HG02870 (cell line): Measurements from ENCODE around the gene RBM20.
"Not testable (repeated sequence)": the region's sequence is repeated elsewhere in the genome, so short reads cannot be mapped to it uniquely, and the experiment has no call there.

Source experiments
- ATAC-seq: cut with Tn5 transposase; IDR thresholded peaks from one replicate; pipeline ENCODE4 v1.9.1; 2021; ENCODE audit warnings: mild to moderate bottlenecking, moderate library complexity; ENCODE audit not compliant: unreplicated experiment

Gene RBM20

DNA sequence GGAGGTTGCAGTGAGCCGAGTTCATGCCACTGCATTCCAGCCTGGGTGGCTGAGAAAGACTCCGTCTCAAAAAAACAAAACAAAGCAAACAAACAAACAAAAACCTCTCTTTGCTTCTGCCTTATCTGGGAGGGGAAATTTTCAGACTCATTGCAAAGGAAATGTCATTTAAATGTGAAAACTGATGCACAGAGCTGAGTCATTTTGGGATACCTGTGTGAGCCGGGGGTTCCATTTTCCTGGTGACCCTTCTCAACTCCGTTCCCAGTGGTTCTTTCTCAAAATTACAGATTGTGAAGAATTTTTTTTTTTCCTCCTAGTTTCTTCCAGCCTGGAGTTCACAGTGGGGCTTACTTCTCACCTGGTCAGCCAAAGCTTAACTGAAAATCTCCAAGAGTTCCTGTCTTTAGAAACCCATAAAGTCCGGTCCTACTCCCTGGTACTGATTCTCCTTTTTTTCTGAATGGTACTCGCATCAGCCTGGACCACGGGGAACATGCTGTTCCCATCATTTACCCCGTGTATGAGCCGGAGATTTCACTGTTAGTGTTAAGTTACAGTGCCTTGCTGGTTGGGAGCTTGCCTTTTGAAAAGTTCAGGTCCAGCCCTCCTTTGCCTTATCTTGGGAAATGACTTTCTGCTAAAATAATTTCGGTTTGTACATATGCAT is 56.9 kb downstream of the RBM20 start:
- ATAC-seq: peak; percentile 78

- ATAC-seq: no peak
These were observed 57.5 kb downstream of the RBM20 start for GRCh38 chr10:110701617-110701971.

DNA sequence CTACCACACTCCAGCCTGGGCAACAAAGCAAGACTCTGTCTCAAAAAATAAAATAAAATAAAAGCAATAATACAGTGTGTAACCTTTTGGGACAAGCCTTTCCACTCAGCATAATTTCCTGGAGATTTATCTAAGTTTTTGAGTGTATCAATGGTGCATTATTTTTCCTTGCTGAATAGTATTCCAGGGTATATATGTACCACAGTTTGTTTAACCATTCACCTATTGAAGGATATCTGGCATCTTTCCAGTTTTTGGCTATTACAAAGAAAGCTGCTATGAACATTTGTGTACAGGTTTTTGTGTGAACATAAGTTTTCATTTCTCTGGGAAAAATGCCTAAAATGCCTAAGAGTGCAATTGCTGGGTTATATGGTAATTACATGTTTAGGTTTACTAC is 59.9 kb downstream of the RBM20 start:
- no peak for ATAC-seq

- no peak for ATAC-seq
These were observed 60.9 kb downstream of the RBM20 start for GRCh38 chr10:110704906-110705476.

- not testable (repeated sequence) for ATAC-seq
These were observed 61.5 kb downstream of the RBM20 start for GRCh38 chr10:110705596-110705995.

DNA sequence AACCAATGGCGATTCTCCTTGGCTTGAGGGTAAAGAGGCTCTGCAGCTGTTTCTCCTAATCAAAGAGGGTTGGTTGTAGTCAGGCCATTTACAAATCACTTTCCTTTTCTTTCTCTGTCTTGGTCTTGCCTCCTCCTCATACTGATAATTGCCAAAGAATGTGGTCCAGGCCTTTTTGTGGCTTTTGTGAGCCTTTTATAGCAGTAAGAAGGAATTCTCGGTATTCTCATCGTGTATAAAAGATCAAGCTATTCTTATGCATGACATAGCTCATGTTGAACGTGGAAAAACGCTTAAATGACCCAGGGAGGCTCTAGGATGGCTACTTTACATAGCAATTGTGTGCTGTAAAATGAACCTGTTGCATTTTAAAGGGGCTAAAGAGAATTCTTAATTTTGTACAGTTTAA is 62.6 kb downstream of the RBM20 start:
- ATAC-seq: no peak

DNA sequence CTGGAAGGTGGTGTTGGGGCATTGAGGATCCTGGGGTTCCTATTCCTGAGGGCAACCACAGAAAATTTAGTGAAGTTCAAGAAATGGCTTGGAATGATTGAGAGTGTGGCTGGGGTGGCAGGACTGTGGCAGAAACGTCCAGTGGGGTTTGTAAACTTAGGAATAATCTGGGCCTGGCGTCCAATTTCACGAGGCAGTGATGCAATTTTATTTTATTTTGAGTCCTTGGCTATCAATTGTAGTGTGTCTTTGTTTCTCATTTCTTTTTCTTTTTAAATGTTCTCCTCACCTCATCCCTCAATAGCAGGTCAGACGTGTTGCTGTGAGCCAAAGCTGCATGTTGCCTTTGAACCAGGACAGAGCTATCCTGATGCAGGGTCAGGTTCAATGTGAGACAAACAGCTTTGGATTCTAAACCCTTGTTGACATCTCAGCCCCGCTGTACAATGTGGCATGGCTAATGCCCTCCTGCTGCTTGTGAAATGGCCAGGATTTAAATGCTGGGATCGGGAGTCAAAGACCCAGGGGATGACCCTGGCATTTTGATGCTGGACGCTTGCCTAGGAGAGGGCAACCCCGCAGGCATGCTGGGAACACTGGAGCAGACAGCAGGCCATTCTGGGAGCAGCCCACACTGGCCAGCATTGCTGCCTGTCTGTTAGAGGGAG is 64.8 kb downstream of the RBM20 start:
- ATAC-seq: no peak

DNA sequence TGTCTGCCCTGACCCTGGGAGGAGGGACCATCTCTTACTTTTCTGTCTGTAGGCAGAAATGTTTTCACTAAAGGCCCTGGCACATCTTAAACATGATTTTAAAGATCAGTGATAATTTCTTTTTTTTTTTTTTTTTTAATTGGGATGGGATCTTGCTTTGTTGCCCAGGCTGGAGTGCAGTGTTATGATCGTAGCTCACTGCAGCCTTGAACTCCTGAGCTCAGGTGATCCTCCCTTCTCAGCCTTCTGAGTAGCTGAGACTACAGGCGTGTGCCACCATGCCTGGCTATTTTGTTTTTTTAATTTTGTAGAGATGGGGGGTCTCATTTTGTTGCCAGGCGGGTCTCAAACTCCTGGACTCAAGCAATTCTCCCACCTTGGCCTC is 65.3 kb downstream of the RBM20 start:
- no peak for ATAC-seq

DNA sequence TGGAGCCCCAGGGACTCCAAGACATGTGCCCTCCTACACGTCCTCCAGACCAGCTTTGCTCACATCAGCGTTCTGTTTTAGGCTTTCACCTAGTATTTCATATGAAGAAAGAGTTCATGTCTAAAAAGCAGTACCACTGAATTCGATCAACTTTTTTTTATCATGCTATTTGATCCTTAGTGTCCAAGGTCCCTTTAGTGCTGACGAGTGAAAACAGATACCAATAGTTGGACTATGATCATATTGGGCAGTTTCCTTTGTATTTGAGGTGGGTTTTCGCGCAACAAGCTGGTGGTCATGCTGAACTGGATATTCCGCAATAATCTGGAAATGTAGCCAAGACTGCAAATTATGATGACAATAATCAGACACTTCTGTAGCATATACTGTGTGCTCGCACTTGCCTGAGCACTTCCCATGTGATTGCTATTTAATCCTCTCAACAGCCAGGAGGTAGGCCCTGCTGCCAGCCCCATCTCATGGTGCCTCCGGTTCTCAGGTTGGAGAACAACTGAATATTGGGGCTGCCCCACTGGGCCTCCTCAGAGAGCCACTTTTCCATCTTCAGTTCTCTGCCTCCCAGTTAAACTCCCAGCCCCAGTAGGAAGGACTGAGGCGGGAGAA is 65.9 kb downstream of the RBM20 start:
- no peak for ATAC-seq

DNA sequence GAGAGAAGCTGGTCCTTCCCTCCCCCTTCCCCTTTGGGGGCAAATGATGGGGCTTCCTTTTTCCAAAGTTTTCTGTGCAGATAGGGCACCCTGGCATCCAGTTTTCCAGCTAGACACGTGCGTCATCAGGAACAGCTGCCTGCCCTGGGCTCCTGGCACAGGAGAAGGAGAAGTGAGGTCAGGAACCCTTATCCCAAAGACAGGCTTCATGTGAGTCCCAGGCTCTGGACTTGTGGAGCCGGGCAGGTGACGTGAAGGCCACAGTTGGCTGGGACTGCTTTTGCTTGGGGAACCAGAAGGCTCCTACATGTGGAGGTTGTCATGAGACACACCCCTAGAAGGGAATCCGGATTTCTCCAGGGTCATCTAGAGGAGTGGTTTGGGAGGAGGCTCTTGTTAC is 66.5 kb downstream of the RBM20 start:
- no peak for ATAC-seq

GRCh38 chr10:110711382-110711781 is 67.2 kb downstream of the RBM20 start:
- ATAC-seq: peak; percentile 74

- no peak for ATAC-seq
These were observed 70.2 kb downstream of the RBM20 start for GRCh38 chr10:110714356-110714755.

DNA sequence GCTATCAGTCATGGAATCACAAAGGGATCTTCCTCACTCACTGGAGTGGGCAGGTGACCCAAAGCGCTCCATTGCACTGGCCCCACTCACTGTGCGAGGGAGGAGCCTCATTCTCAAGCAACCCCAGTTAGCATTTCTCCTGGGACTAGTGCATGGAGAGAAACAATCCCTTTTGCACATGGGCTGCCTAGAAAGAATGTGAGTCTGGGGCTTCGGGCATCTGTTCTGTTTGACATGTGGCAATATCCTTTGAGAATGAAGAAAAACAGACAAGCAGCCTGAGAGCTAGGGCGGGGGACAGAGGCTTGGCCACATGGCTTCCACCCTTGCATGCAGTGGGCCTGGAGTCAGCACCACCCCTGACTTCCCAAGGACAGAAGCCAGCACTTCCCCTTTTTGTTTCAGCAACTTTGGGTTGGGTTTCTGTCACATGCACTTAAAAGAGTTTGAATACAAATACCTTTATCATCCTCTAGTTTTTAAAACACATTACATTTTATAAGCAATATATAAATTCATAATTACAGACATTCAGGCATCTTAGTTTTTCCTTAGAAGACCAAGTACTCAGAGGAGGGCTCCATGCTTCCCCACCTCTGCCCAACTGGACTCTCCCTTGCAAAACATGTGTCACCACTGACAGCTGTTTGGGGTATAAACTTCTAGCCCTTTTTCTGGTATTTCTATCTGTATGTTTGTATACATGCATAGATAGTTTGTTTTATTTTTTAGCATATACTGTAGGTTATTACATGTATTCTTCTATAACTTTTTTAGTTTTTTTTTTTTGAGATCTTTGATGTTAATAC is 73.8 kb downstream of the RBM20 start:
- ATAC-seq: peak; percentile 46

GRCh38 chr10:110721406-110722038 is 77.4 kb downstream of the RBM20 start:
- ATAC-seq: no peak

DNA sequence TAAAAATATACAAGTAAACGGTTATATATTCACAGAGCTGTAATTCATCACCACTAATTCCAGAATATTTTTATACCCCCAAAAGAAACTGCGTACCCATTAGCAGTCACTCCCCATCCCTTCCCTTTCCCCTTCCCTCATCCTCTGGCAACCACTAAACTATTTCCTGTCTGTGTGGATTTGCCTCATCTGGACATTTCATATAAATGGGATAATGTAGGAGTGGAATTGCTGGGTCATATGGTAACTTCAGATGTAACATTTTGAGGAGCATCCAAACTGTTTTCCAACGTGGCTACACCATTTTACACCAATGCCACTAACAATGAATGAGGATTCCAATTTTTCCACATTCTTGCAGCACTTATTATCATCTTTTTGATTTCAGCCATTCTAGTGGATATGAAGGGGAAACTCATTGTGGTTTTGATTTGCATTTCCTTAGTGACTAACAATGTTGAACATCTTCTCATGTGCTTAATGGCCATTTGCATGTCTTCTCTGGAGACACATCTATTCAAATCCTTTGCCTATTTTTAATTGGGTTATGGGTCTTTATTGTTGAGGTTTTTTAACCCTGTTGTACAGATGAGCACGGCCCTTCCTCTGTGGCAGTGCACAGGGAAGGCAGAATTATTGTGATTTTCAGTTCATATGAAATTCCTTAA is 79.2 kb downstream of the RBM20 start:
- no peak for ATAC-seq

GRCh38 chr10:110724116-110724921 is 80.2 kb downstream of the RBM20 start:
- peak; percentile 81 for ATAC-seq

GRCh38 chr10:110724937-110725336 is 80.8 kb downstream of the RBM20 start:
- no peak for ATAC-seq

GRCh38 chr10:110725801-110726630 is 81.9 kb downstream of the RBM20 start:
- ATAC-seq: no peak
